Measurements from ENCODE around the gene OR2T5. TPM values are rescaled to one million over a fixed set of nuclear protein-coding genes. Genes with fewer than 3 reads are reported as not detected.
A peak's percentile ranks its signal among the peaks of the same experiment; 100 is the strongest.
"Not testable (repeated sequence)": the region's sequence is repeated elsewhere in the genome, so short reads cannot be mapped to it uniquely, and the experiment has no call there.

Gene OR2T5
- total and polyA plus RNA-seq, 8 donors, result not detected

GRCh38 chr1:248456635-248457034 is 31.8 kb upstream of the OR2T5 start:
- WGBS, 5 donors, result no CpG with 5 or more reads among the region's 2 CpGs
- H3K36me3 ChIP-seq, result not testable (repeated sequence)

GRCh38 chr1:248459117-248459516 is 29.3 kb upstream of the OR2T5 start:
- 61 to 74% (median 71%) methylated on average over 7 of the region's 7 CpGs for WGBS, 5 donors
- H3K9me3 ChIP-seq; intact Hi-C loops (cut with DNase I; ENCODE audit: low total_unique reads); DNase-seq; H3K27me3 ChIP-seq; H3K4me3 ChIP-seq; H3K27ac ChIP-seq; H3K36me3 ChIP-seq; H3K4me1 ChIP-seq: not testable (repeated sequence)

More at GRCh38 chr1:248456635-248457034, 31.8 kb upstream of the OR2T5 start:
- H3K9me3 ChIP-seq; DNase-seq; H3K4me1 ChIP-seq; H3K27ac ChIP-seq; H3K4me3 ChIP-seq; H3K27me3 ChIP-seq; intact Hi-C loops (cut with DNase I; ENCODE audit: low total_unique reads): not testable (repeated sequence)

GRCh38 chr1:248471154-248471553 is 17.2 kb upstream of the OR2T5 start:
- Histone ChIP-seq H3K27me3 (no peaks in the 10 kb centered on the region), H3K4me1 (no peaks in the 10 kb centered on the region), H3K36me3 (no peaks in the 10 kb centered on the region), H3K4me3 (no peak overlapping the region), H3K27ac (no peak overlapping the region), H3K9me3 (peaks cover 0 to 3% (median 0%) of the 10 kb centered on the region in 4 donors)
- WGBS, 5 donors, result 83 to 87% (median 85%) methylated on average over 4 of the region's 4 CpGs
- intact Hi-C loops (cut with DNase I; ENCODE audit: low total_unique reads), result no loop called here
- no peak for DNase-seq
- TF ChIP-seq CTCF (IDR thresholded peaks at IDR 0.05) (no peak), POLR2AphosphoS5 (IDR thresholded peaks at IDR 0.05) (no peak), POLR2A (IDR thresholded peaks at IDR 0.05) (no peak), EP300 (IDR thresholded peaks at IDR 0.05) (no peak)

GRCh38 chr1:248472111-248472510 is 16.3 kb upstream of the OR2T5 start:
- H3K36me3 ChIP-seq; H3K4me3 ChIP-seq; H3K27me3 ChIP-seq; H3K9me3 ChIP-seq; DNase-seq; H3K27ac ChIP-seq; intact Hi-C loops (cut with DNase I; ENCODE audit: low total_unique reads); H3K4me1 ChIP-seq: not testable (repeated sequence)
- WGBS, 5 donors, result 49 to 63% (median 55%) methylated on average over 2 of the region's 2 CpGs

GRCh38 chr1:248473051-248473450 is 15.3 kb upstream of the OR2T5 start, which contains the start of gene OR2T3:
OR2T3 (plus strand) TSS chr1:248473351; CDS start chr1:248473351, 0 bp downstream.
- H3K36me3 ChIP-seq; DNase-seq; H3K4me3 ChIP-seq; intact Hi-C loops (cut with DNase I; ENCODE audit: low total_unique reads); H3K27me3 ChIP-seq; H3K9me3 ChIP-seq; H3K4me1 ChIP-seq; H3K27ac ChIP-seq: not testable (repeated sequence)
- 59 to 85% (median 77%) methylated on average over 1 to 2 of the region's 2 CpGs for WGBS, 5 donors

- H3K9me3 ChIP-seq; H3K4me1 ChIP-seq; H3K27me3 ChIP-seq; DNase-seq; intact Hi-C loops (cut with DNase I; ENCODE audit: low total_unique reads); H3K36me3 ChIP-seq; H3K27ac ChIP-seq; H3K4me3 ChIP-seq: not testable (repeated sequence)
- no CpG with 5 or more reads among the region's 1 CpG for WGBS, 5 donors
Measured at GRCh38 chr1:248475660-248476059, 12.7 kb upstream of the OR2T5 start.

GRCh38 chr1:248481686-248482579 is 6.5 kb upstream of the OR2T5 start:
- H3K27ac ChIP-seq; H3K36me3 ChIP-seq; H3K27me3 ChIP-seq; H3K4me3 ChIP-seq; H3K4me1 ChIP-seq; H3K9me3 ChIP-seq; intact Hi-C loops (cut with DNase I; ENCODE audit: low total_unique reads): not testable (repeated sequence)
- whole genome bisulfite sequencing, 5 donors, result 62 to 72% (median 67%) methylated on average over 13 of the region's 13 CpGs
- DNase-seq, result peak in 1 of 2 donors; percentile 0

- H3K9me3 ChIP-seq; H3K4me1 ChIP-seq; DNase-seq; H3K4me3 ChIP-seq; H3K36me3 ChIP-seq; H3K27me3 ChIP-seq; H3K27ac ChIP-seq; intact Hi-C loops (cut with DNase I; ENCODE audit: low total_unique reads): not testable (repeated sequence)
- no CpG with 5 or more reads among the region's 5 CpGs for WGBS, 5 donors
Measured at GRCh38 chr1:248496661-248497060, 8.3 kb downstream of the OR2T5 start.

GRCh38 chr1:248500305-248501035 is 12.1 kb downstream of the OR2T5 start:
- H3K27ac ChIP-seq; H3K4me3 ChIP-seq; H3K36me3 ChIP-seq; H3K4me1 ChIP-seq; intact Hi-C loops (cut with DNase I; ENCODE audit: low total_unique reads); H3K9me3 ChIP-seq; H3K27me3 ChIP-seq; DNase-seq: not testable (repeated sequence)
- WGBS, 5 donors, result 67 to 90% (median 79%) methylated on average over 1 of the region's 2 CpGs

- H3K36me3 ChIP-seq; H3K27ac ChIP-seq; DNase-seq; H3K4me1 ChIP-seq; H3K9me3 ChIP-seq; H3K27me3 ChIP-seq; intact Hi-C loops (cut with DNase I; ENCODE audit: low total_unique reads); H3K4me3 ChIP-seq: not testable (repeated sequence)
- WGBS, 5 donors, result no CpG with 5 or more reads among the region's 2 CpGs
Measured at GRCh38 chr1:248507773-248508172, 19.4 kb downstream of the OR2T5 start, which contains the start of gene OR2G6. OR2G6 (plus strand) TSS chr1:248508073; CDS start chr1:248521647, 13,574 bp downstream.
